Caco-2 (cell line): ENCODE data around the gene EID2B. TPM values are rescaled to one million over a fixed set of nuclear protein-coding genes. Genes with fewer than 3 reads are reported as not detected.
A peak's percentile ranks its signal among the peaks of the same experiment; 100 is the strongest.

ENCODE experiments used
- BruUV-seq: library from RNA; stranded (reverse); fragments of 400-500 nt; replicated peaks from 2 replicates; lab custom pipeline; 2021; lab: Mats Ljungman, UMichigan
- CTCF ChIA-PET: fragments of 300-600 bp; sonication (Branson Sonifier 250); formaldehyde crosslinking; loops from one replicate; lab custom pipeline; 2022; ENCODE audit warnings: antibody characterized with exemption; lab: Charles Lee
- POLR2A ChIA-PET: fragments of 300-600 bp; sonication (Branson Sonifier 250); formaldehyde crosslinking; loops from one replicate; lab custom pipeline; 2022; ENCODE audit warnings: antibody characterized with exemption; lab: Charles Lee
- DNase-seq, 2 experiments: peaks; one replicate each; pipeline versions ENCODE4 v3.0.0 to v3.0.0-alpha.2; 2020 to 2022
- H3K27me3 ChIP-seq: replicated peaks from 2 replicates; pipeline ENCODE4 v1.6.0; 2011; ENCODE audit warnings: low read length; ENCODE audit not compliant: control insufficient read depth, insufficient read depth
- H3K36me3 ChIP-seq: 2 replicates; pipeline ENCODE4 v1.5.1; 2011; ENCODE audit warnings: low read length; ENCODE audit not compliant: control insufficient read depth, insufficient read depth
- H3K4me1 ChIP-seq: fragments of 250-450 bp; sonication (Bioruptor Pico); 2 replicates; pipeline ENCODE4 v1.5.1; 2020; ENCODE audit warnings: mild to moderate bottlenecking
- H3K4me3 ChIP-seq: 2 replicates; pipeline ENCODE4 v1.5.1; 2011; ENCODE audit warnings: low read depth, mild to moderate bottlenecking, control low read depth, low read length
- H3K9me3 ChIP-seq: fragments of 250-450 bp; sonication (Bioruptor Pico); 2 replicates; pipeline ENCODE4 v1.5.1; 2020; ENCODE audit warnings: mild to moderate bottlenecking, moderate library complexity
- H3K27ac Mint-ChIP-seq: one replicate; pipeline ENCODE4 v1.8.0; 2022; ENCODE audit warnings: mixed read lengths; ENCODE audit not compliant: unreplicated experiment
- H3K27me3 Mint-ChIP-seq: one replicate; pipeline ENCODE4 v1.8.0; 2022; ENCODE audit warnings: mixed read lengths; ENCODE audit not compliant: insufficient read depth, unreplicated experiment
- H3K36me3 Mint-ChIP-seq: one replicate; pipeline ENCODE4 v1.8.0; 2022; ENCODE audit warnings: mild to moderate bottlenecking, mixed read lengths; ENCODE audit not compliant: insufficient read depth, unreplicated experiment
- H3K4me1 Mint-ChIP-seq: one replicate; pipeline ENCODE4 v1.8.0; 2022; ENCODE audit warnings: low read depth, mixed read lengths; ENCODE audit not compliant: unreplicated experiment
- H3K4me3 Mint-ChIP-seq: one replicate; pipeline ENCODE4 v1.8.0; 2022; ENCODE audit warnings: mild to moderate bottlenecking, moderate library complexity, mixed read lengths; ENCODE audit not compliant: unreplicated experiment
- H3K9me3 Mint-ChIP-seq: one replicate; pipeline ENCODE4 v1.8.0; 2022; ENCODE audit warnings: mixed read lengths; ENCODE audit not compliant: unreplicated experiment
- CTCF ChIP-seq, 2 experiments: fragments of 200-600 bp in 1 of 2; IDR thresholded peaks; 1 replicate in 1 of 2; 2 replicates in 1 of 2; pipeline versions ENCODE4 v1.5.1 to v1.8.0; 2011 to 2022; ENCODE audit warnings: antibody characterized with exemption in 1 of 2, control low read depth in 1 of 2, inconsistent platforms in 1 of 2, low read depth in 1 of 2, low read length in 1 of 2, mild to moderate bottlenecking in 1 of 2, moderate library complexity in 1 of 2; ENCODE audit not compliant: insufficient read depth in 1 of 2, severe bottlenecking in 1 of 2, unreplicated experiment in 1 of 2
- intact Hi-C: fragments of 100-400 bp; cut with micrococcal nuclease; formaldehyde crosslinking; loops from one replicate; pipeline ENCODE4 v1.10.0; 2022; ENCODE audit not compliant: unreplicated experiment
- total RNA-seq: library from RNA; stranded (reverse); gene quantifications from 2 replicates; pipeline ENCODE4 v1.2.3, GENCODE V29; 2022

Gene EID2B
- total RNA-seq, 1 experiment from 2014 or later, result 2.1 TPM

- BruUV-seq, result no TSS peak
- intact Hi-C loops, result loop anchor here (1.0 kb wide), 3 partner anchors 34 to 92 kb away; partner anchors contain the start of gene DLL3
- no peaks in the 10 kb centered on the region for H3K9me3 ChIP-seq
- H3K9me3 Mint-ChIP-seq, result no peaks in the 10 kb centered on the region
- no peaks in the 10 kb centered on the region for H3K27me3 Mint-ChIP-seq
- peak overlapping the region; percentile 77 for H3K4me3 Mint-ChIP-seq
- POLR2A ChIA-PET, result interaction anchor here (0.6 kb wide), 1 partner anchor 33 kb away, joined by 9 read pairs; the partner anchor contains the start of gene DLL3
- H3K36me3 ChIP-seq, result no peaks in the 10 kb centered on the region
- no peak for TF ChIP-seq CTCF (IDR thresholded peaks at IDR 0.05; ENCODE audit: insufficient read depth in 1 of 2, low read depth in 1 of 2, low read length in 1 of 2, severe bottlenecking in 1 of 2, unreplicated experiment in 1 of 2)
- H3K4me3 ChIP-seq, result peak overlapping the region; percentile 72
- H3K27ac Mint-ChIP-seq, result no peak overlapping the region
- H3K36me3 Mint-ChIP-seq, result peaks cover 4% of the 10 kb centered on the region
- CTCF ChIA-PET, result interaction anchor here (1.1 to 1.5 kb wide), 4 partner anchors 29 to 91 kb away, joined by 4 to 17 read pairs (median 8); no protein-coding TSS in a partner anchor
- H3K4me1 Mint-ChIP-seq, result no peaks in the 10 kb centered on the region
- no peak for DNase-seq
- no peaks in the 10 kb centered on the region for H3K4me1 ChIP-seq
- H3K27me3 ChIP-seq, result no peaks in the 10 kb centered on the region
These were observed 819 bp downstream of the EID2B start for GRCh38 chr19:39531834-39532232.

- no peak overlapping the region for H3K4me3 Mint-ChIP-seq
- CTCF ChIA-PET, result interaction anchor here (1.2 kb wide), 1 partner anchor 27 kb away, joined by 5 read pairs; no protein-coding TSS in a partner anchor
- BruUV-seq, result no TSS peak
These were observed 7.4 kb downstream of the EID2B start for GRCh38 chr19:39525205-39525604.

GRCh38 chr19:39524495-39524894 lies 8.2 kb downstream of the EID2B start:
- ChIA-PET CTCF (interaction anchor here (0.6 to 1.2 kb wide), 2 partner anchors 15 to 27 kb away, joined by 3 to 5 read pairs; no protein-coding TSS in a partner anchor), POLR2A (interaction anchor here (0.6 kb wide), 1 partner anchor 89 kb away, joined by 3 read pairs; the partner anchor contains the start of gene RPS16)
- no TSS peak for BruUV-seq
- no peaks in the 10 kb centered on the region for H3K36me3 ChIP-seq
- H3K4me3 ChIP-seq, result no peak overlapping the region
- no peaks in the 10 kb centered on the region for H3K27me3 ChIP-seq
- TF ChIP-seq CTCF (IDR thresholded peaks at IDR 0.05; ENCODE audit: insufficient read depth in 1 of 2, low read depth in 1 of 2, low read length in 1 of 2, severe bottlenecking in 1 of 2, unreplicated experiment in 1 of 2), result no peak
- Mint-ChIP-seq H3K9me3 (no peaks in the 10 kb centered on the region), H3K4me3 (no peak overlapping the region), H3K4me1 (no peaks in the 10 kb centered on the region), H3K27me3 (no peaks in the 10 kb centered on the region), H3K27ac (no peak overlapping the region), H3K36me3 (no peaks in the 10 kb centered on the region)
- H3K9me3 ChIP-seq, result no peaks in the 10 kb centered on the region
- no peak for DNase-seq
- intact Hi-C loops, result no loop called here
- H3K4me1 ChIP-seq, result no peaks in the 10 kb centered on the region

More at GRCh38 chr19:39525205-39525604, 7.4 kb downstream of the EID2B start:
- Mint-ChIP-seq H3K4me1 (no peaks in the 10 kb centered on the region), H3K27ac (no peak overlapping the region), H3K36me3 (no peaks in the 10 kb centered on the region), H3K9me3 (no peaks in the 10 kb centered on the region), H3K27me3 (no peaks in the 10 kb centered on the region)
- DNase-seq, result peak in 1 of 2 experiments; percentile 5
- intact Hi-C loops, result no loop called here
- Histone ChIP-seq H3K4me3 (no peak overlapping the region), H3K36me3 (no peaks in the 10 kb centered on the region), H3K4me1 (no peaks in the 10 kb centered on the region), H3K9me3 (no peaks in the 10 kb centered on the region), H3K27me3 (no peaks in the 10 kb centered on the region)
- TF ChIP-seq CTCF (IDR thresholded peaks at IDR 0.05; ENCODE audit: insufficient read depth in 1 of 2, low read depth in 1 of 2, low read length in 1 of 2, severe bottlenecking in 1 of 2, unreplicated experiment in 1 of 2), result no peak
- POLR2A ChIA-PET, result no interaction called here
